Testis (tissue), 2 donors: Measurements from ENCODE around the gene ELP2.

Source experiments
- POLR2A ChIP-seq: fragments of 450-650 bp; IDR thresholded peaks from one replicate; pipeline ENCODE4 v1.6.1; 2017; ENCODE audit warnings: antibody characterized with exemption, mild to moderate bottlenecking, moderate library complexity
- TF ChIP-seq, protein P1 (sequence below), 3 experiments: fragments of 450-650 bp in 2 of 3; fragments of 200-600 bp in 1 of 3; sonication (generic) in 1 of 3; IDR thresholded peaks; one replicate each; pipeline ENCODE4 v1.5.1; 2016 to 2019; ENCODE audit warnings: antibody characterized with exemption in 3 of 3, mild to moderate bottlenecking in 2 of 3, moderate library complexity in 1 of 3

DNA sequence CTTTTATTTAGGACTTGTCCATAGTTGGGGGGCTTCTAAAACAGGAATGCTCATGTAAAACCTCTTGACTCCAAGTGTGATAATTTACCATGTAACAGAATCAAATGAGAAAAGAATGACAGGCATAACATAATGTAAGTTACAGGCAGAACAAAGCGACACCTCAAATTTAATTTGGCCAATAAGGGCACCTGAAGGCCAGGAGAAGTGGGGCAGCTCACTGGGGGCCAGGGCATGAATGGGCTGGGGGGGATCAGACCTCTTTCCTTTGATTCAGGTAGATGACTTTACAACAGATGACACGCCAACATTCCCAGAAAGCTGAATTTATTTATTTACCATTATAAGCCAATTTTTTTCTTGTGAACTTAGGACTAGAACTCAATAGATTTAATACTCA is 72.1 kb downstream of the ELP2 start:
- TF ChIP-seq, protein P1, sequence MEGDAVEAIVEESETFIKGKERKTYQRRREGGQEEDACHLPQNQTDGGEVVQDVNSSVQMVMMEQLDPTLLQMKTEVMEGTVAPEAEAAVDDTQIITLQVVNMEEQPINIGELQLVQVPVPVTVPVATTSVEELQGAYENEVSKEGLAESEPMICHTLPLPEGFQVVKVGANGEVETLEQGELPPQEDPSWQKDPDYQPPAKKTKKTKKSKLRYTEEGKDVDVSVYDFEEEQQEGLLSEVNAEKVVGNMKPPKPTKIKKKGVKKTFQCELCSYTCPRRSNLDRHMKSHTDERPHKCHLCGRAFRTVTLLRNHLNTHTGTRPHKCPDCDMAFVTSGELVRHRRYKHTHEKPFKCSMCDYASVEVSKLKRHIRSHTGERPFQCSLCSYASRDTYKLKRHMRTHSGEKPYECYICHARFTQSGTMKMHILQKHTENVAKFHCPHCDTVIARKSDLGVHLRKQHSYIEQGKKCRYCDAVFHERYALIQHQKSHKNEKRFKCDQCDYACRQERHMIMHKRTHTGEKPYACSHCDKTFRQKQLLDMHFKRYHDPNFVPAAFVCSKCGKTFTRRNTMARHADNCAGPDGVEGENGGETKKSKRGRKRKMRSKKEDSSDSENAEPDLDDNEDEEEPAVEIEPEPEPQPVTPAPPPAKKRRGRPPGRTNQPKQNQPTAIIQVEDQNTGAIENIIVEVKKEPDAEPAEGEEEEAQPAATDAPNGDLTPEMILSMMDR (IDR thresholded peaks at IDR 0.05) = no peak
- TF ChIP-seq POLR2A = no peak
